ENCODE data around the gene GIMAP8.
"Not testable (repeated sequence)": the region's sequence is repeated elsewhere in the genome, so short reads cannot be mapped to it uniquely, and the experiment has no call there.

The GIMAP8 gene

DNA sequence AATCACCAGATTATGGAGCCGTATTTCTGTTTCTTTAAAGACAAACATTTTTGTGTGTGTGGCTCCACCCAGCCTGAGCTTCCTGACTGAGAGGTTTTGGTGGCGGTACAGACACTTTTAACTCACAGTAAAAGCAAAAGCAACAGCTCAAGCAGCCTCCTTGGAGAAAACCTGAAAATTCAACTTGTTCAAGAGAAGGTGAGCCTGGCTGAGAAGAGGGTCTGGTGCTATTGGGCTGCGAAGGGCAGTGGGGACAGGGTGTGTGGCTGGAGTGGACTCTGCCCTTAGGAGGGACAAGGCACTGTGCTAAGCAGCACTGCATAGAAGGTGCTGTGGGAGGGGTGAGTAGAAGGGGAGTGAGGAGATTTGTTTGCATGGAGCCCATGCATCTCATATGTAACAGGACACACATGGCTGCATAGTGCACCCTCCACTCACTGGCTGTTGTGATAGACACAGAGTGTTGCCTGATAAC is 64.4 kb downstream of the GIMAP8 start, which contains the start of gene GIMAP7:
TSS of gene GIMAP7 (plus strand) at position 125 of the 475 bp plus-strand sequence. CDS start 5,103 bp downstream, outside the sequence.
- DNase-seq (ENCODE audit: low read depth), result peak; percentile 31

DNA sequence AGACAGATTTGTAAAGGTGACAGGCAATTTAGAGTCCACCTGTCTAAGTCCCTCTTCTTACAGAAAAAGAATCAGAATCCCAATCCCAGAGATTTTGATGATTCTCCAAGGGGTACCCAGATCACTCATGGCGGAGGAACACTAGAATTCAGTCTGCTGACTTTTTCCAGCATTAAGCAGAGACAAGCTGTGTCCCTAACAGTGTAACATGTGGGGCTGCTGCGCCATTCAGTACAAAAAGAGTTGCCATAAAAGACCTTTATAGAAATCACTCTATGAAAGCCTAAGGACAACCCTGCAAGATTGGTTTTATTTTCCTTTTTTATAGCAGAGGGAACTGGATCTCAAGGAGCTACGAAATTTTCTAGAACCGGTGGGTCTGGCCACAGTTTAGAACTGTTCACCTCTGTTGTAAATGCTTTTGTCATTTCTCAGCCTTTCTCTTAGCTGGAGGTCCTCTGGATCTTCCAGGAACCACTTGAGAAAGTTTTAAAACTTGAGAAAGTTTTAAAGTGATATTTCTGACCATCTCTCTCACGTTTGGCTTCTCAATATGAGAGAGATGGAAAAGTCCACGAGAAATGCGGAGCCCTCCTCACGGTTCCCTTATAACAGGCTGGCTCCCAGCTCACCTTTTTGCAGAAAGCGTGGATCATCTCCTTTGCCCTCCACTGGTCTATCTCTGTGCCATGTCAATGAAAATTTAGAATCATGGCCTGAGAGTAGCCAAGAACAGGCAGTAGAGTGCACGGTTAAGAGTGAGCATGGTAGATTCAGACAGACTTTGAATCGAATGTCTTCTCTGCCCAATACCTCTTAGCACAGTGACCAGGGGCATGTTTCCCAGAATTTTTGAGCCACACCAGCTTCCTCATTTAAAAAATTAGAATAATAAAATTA is 65.1 kb downstream of the GIMAP8 start:
- DNase-seq (ENCODE audit: low read depth), result no peak

DNA sequence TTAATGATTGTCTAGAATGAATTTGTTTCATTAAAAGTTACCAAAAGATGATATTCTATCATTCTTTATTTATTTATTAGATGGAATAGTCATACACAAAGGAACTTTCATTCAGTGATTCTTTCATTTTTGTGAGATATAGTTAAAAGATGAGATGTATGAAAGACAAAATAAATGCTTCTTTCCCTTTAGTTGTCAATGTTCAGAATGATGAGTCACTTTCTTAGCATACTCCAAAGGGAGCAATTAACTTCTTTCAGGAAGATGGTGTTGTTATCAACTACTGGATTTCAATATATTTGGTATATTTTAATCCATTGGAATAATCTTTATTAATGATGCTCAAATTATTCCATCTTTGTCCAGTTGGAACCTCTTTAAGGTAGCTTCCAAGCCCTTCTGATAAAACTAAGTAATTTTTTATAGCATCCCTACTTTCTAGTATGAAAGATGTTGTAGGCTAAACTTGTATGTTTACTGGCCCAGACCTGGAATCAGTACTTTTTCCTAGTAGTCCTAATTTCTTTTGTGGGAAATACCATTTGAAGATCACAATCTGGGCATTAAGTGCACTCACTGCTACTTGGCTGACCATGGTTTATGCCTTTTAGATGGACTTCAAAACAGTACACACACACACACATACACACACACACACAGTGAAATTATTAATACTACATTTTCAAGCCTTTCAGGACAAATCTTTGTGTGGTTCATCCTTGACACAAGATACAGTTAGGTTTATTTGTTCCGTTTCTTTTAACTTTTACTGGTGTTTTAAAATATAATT is 66.7 kb downstream of the GIMAP8 start:
- no peak for DNase-seq (ENCODE audit: low read depth)

DNA sequence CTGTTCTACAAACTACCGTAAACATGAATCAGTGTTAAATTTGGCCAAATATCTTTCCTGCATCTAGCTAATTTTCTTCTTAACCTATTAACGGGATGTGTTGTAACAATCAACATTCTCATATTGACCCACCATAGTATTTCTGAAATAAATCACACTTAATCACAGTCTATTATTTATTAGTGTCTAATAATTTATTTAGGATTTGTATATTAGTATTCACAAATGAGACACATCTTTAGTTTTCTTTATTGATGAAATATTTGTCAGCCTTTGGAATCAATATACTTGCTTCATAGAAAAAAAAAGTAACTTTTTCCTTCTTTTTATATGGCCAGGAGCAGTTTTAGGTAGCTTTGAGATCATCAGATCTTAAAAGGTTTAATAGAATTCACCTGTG is 68.9 kb downstream of the GIMAP8 start:
- DNase-seq (ENCODE audit: low read depth), result no peak

DNA sequence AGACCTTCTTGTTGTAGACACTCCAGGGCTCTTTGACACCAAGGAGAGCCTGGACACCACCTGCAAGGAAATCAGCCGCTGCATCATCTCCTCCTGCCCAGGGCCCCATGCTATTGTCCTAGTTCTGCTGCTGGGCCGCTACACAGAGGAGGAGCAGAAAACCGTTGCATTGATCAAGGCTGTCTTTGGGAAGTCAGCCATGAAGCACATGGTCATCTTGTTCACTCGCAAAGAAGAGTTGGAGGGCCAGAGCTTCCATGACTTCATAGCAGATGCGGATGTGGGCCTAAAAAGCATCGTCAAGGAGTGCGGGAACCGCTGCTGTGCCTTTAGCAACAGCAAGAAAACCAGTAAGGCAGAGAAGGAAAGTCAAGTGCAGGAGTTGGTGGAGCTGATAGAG is 69.7 kb downstream of the GIMAP8 start:
- DNase-seq (ENCODE audit: low read depth), result no peak

DNA sequence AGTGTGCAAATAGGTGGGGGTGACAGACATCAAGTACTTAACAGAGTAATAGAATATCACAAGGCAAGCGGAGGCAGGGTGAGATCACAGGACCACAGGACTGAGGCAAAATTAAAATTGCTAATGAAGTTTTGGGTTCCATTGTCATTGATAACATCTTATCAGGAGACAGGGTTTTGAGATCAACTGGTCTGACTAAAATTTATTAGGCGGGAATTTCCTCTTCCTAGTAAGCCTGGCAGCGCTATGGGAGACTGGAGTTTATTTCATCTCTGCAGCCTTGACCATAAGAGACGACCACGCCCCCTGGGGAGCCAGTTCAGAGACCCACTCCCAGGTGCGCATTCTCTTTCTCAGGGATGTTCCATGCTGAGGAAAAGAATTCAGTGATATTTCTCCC is 72.5 kb downstream of the GIMAP8 start:
- DNase-seq (ENCODE audit: low read depth), result not testable (repeated sequence)

DNA sequence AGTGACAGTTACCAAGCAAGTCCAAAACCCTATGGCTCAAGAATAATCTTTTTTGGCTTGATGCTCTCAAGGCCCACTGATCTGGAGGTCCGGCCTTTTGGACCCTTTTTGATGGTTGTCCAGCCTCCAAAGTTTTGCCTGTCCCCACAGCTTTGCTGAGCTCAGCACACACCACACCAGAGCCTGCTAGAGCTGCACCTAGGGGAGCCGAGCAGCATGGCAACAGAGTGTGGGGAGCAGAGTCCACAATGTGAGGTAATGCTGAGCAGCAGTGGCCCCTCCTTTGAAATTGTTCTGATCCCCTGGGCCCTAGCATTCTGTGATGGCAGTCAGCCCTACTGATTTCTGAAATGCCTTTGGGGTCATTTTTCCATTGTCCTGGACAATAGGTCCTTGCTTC is 73.6 kb downstream of the GIMAP8 start:
- no peak for DNase-seq (ENCODE audit: low read depth)

Measured in stimulated activated CD8-positive, alpha-beta memory T cell treated with anti-CD3 and anti-CD28 coated beads, Interleukin-15, amount 100 ng/mL, for 24 hours (primary cell).